Right atrium auricular region (tissue), 2 donors: ENCODE data around the gene ZNF584. TPM values are rescaled to one million over a fixed set of nuclear protein-coding genes. Genes with fewer than 3 reads are reported as not detected.
"Not testable (repeated sequence)": the region's sequence is repeated elsewhere in the genome, so short reads cannot be mapped to it uniquely, and the experiment has no call there.

Experiments
- DNase-seq: peaks from one replicate; pipeline ENCODE4 v3.0.0-alpha.2; 2019; ENCODE audit warnings: low spot score
- H3K27ac ChIP-seq, 2 donors: fragments of 200-600 bp; sonication (generic); 1 replicate in 1 of 2; 2 replicates in 1 of 2; pipeline ENCODE4 v1.5.1; 2016 to 2019
- H3K27me3 ChIP-seq, 2 donors: fragments of 200-600 bp; sonication (generic); one replicate each; pipeline versions ENCODE4 v1.5.1 to v1.6.0; 2017 to 2019
- H3K36me3 ChIP-seq: fragments of 200-600 bp; sonication (generic); one replicate; pipeline ENCODE4 v1.5.1; 2016
- H3K4me1 ChIP-seq, 2 donors: fragments of 200-600 bp; sonication (generic); one replicate each; pipeline versions ENCODE4 v1.5.1 to v1.6.0; 2017 to 2019
- H3K4me3 ChIP-seq, 2 donors: fragments of 200-600 bp; sonication (generic); 1 replicate in 1 of 2; 2 replicates in 1 of 2; pipeline ENCODE4 v1.5.1; 2017 to 2019; ENCODE audit warnings: mild to moderate bottlenecking in 1 of 2, moderate library complexity in 1 of 2
- H3K9me3 ChIP-seq, 2 donors: fragments of 200-600 bp; sonication (generic); one replicate each; pipeline ENCODE4 v1.5.1; 2019
- CTCF ChIP-seq, 2 donors: fragments of 200-600 bp; sonication (generic); IDR thresholded peaks; one replicate each; pipeline ENCODE4 v1.5.1; 2019; ENCODE audit warnings: antibody characterized with exemption in 2 of 2
- total RNA-seq, 2 donors: library from RNA; depleted of rRNA; stranded (reverse); fragments of >200 nt; gene quantifications; one replicate each; pipeline ENCODE4 v1.1.0, GENCODE V29; 2016

Gene ZNF584
- total RNA-seq, 2 donors from 2014 or later = 17.4 to 18.5 TPM

GRCh38 chr19:58367698-58368454 lies 40.6 kb upstream of the ZNF584 start:
- Histone ChIP-seq H3K27me3 (no peaks in the 10 kb centered on the region), H3K36me3 (no peaks in the 10 kb centered on the region), H3K4me3 (no peak overlapping the region), H3K4me1 (no peaks in the 10 kb centered on the region), H3K9me3 (no peaks in the 10 kb centered on the region), H3K27ac (no peak overlapping the region)
- TF ChIP-seq CTCF (IDR thresholded peaks at IDR 0.05) = no peak
- no peak for DNase-seq

- no peak for DNase-seq
- H3K27ac ChIP-seq = no peak overlapping the region
- no peaks in the 10 kb centered on the region for H3K27me3 ChIP-seq
These were observed 39.7 kb upstream of the ZNF584 start for GRCh38 chr19:58368561-58369360.

GRCh38 chr19:58372311-58373133 lies 35.9 kb upstream of the ZNF584 start:
- Histone ChIP-seq H3K36me3 (no peaks in the 10 kb centered on the region), H3K27me3 (no peaks in the 10 kb centered on the region), H3K4me3 (no peak overlapping the region), H3K4me1 (no peaks in the 10 kb centered on the region), H3K27ac (no peak overlapping the region), H3K9me3 (no peaks in the 10 kb centered on the region)
- no peak for DNase-seq
- TF ChIP-seq CTCF (IDR thresholded peaks at IDR 0.05) = no peak

More at GRCh38 chr19:58368561-58369360, 39.7 kb upstream of the ZNF584 start:
- TF ChIP-seq CTCF (IDR thresholded peaks at IDR 0.05) = no peak
- Histone ChIP-seq H3K9me3 (no peaks in the 10 kb centered on the region), H3K4me1 (no peaks in the 10 kb centered on the region), H3K36me3 (no peaks in the 10 kb centered on the region), H3K4me3 (no peak overlapping the region)

- H3K36me3 ChIP-seq = no peaks in the 10 kb centered on the region
- no peaks in the 10 kb centered on the region for H3K27me3 ChIP-seq
- H3K9me3 ChIP-seq = no peaks in the 10 kb centered on the region
- DNase-seq = no peak
- H3K4me1 ChIP-seq = peaks cover 0 to under 1% of the 10 kb centered on the region in 2 donors
- H3K27ac ChIP-seq = no peak overlapping the region
- H3K4me3 ChIP-seq = no peak overlapping the region
- TF ChIP-seq CTCF (IDR thresholded peaks at IDR 0.05) = no peak
These were observed 34.2 kb upstream of the ZNF584 start for GRCh38 chr19:58374200-58374599.

- H3K36me3 ChIP-seq, H3K27ac ChIP-seq, DNase-seq, H3K4me3 ChIP-seq, H3K27me3 ChIP-seq, H3K9me3 ChIP-seq: not testable (repeated sequence)
- H3K4me1 ChIP-seq = peaks cover 0 to 17% of the 10 kb centered on the region in 2 donors
These were observed 31.7 kb upstream of the ZNF584 start for GRCh38 chr19:58376724-58377123.

GRCh38 chr19:58379246-58379645 lies 29.2 kb upstream of the ZNF584 start:
- Histone ChIP-seq H3K4me3 (no peak overlapping the region), H3K27me3 (no peaks in the 10 kb centered on the region), H3K9me3 (no peaks in the 10 kb centered on the region), H3K4me1 (peaks cover 0 to 24% of the 10 kb centered on the region in 2 donors), H3K27ac (no peak overlapping the region), H3K36me3 (no peaks in the 10 kb centered on the region)
- DNase-seq = no peak
- TF ChIP-seq CTCF (IDR thresholded peaks at IDR 0.05) = no peak
